Fibroblast of skin of left biceps (primary cell): Measurements from ENCODE around the gene CCDC57.

Experiments
- DNase-seq, 2 experiments: peaks; one replicate each; pipeline ENCODE4 v3.0.0-alpha.2; 2013; ENCODE audit warnings: low read depth in 2 of 2

CCDC57 gene

GRCh38 chr17:82246040-82246364 is 33.4 kb upstream of the CCDC57 start:
- no peak for DNase-seq

GRCh38 chr17:82245134-82246039 is 32.7 kb upstream of the CCDC57 start:
- no peak for DNase-seq

- no peak for DNase-seq
Measured at GRCh38 chr17:82244413-82245133, 31.9 kb upstream of the CCDC57 start.

- no peak for DNase-seq
Measured at GRCh38 chr17:82243648-82244412, 31.2 kb upstream of the CCDC57 start.

GRCh38 chr17:82242977-82243647 is 30.5 kb upstream of the CCDC57 start:
- peak; percentile 53 to 58 for DNase-seq

GRCh38 chr17:82242698-82242976 is 30.0 kb upstream of the CCDC57 start:
- DNase-seq, result no peak

- no peak for DNase-seq
Measured at GRCh38 chr17:82241926-82242697, 29.5 kb upstream of the CCDC57 start.

- no peak for DNase-seq
Measured at GRCh38 chr17:82241183-82241925, 28.7 kb upstream of the CCDC57 start.

- no peak for DNase-seq
Measured at GRCh38 chr17:82240506-82241182, 28.0 kb upstream of the CCDC57 start.

GRCh38 chr17:82239926-82240505 is 27.4 kb upstream of the CCDC57 start:
- DNase-seq, result no peak

- no peak for DNase-seq
Measured at GRCh38 chr17:82239401-82239925, 26.8 kb upstream of the CCDC57 start.

GRCh38 chr17:82238472-82239201 is 26.0 kb upstream of the CCDC57 start:
- no peak for DNase-seq

- DNase-seq, result no peak
Measured at GRCh38 chr17:82237746-82238471, 25.3 kb upstream of the CCDC57 start.

- DNase-seq, result no peak
Measured at GRCh38 chr17:82237083-82237745, 24.6 kb upstream of the CCDC57 start.

GRCh38 chr17:82236142-82236971 is 23.7 kb upstream of the CCDC57 start:
- no peak for DNase-seq

- no peak for DNase-seq
Measured at GRCh38 chr17:82235775-82236141, 23.1 kb upstream of the CCDC57 start.
